K562 (cell line): ENCODE results near the gene SEC14L3.

Source experiments
- MECOM ChIP-seq: fragments of 250-450 bp; sonication (Bioruptor Pico); IDR thresholded peaks from 2 replicates; pipeline ENCODE4 v1.8.0; 2022; ENCODE audit warnings: inconsistent platforms
- PHF20 ChIP-seq: fragments of 450-650 bp; IDR thresholded peaks from 2 replicates; pipeline ENCODE4 v1.6.1; 2018; ENCODE audit not compliant: partially characterized antibody
- SIX5 ChIP-seq, 2 experiments: IDR thresholded peaks; 2 replicates each; pipeline ENCODE4 v1.6.1; 2011; ENCODE audit warnings: low read length in 2 of 2, borderline replicate concordance in 1 of 2, low read depth in 1 of 2, mild to moderate bottlenecking in 1 of 2, moderate library complexity in 1 of 2; ENCODE audit not compliant: insufficient read depth in 1 of 2
- TF ChIP-seq, protein P1 (sequence below): fragments of 250-450 bp; sonication (Bioruptor Pico); IDR thresholded peaks from 2 replicates; pipeline ENCODE4 v1.8.0; 2021; ENCODE audit warnings: borderline replicate concordance, mild to moderate bottlenecking, moderate library complexity; ENCODE audit not compliant: poor library complexity, severe bottlenecking
- TF ChIP-seq, protein P2 (sequence below): sonication (generic); formaldehyde crosslinking; IDR thresholded peaks from 2 replicates; pipeline ENCODE4 v1.9.0; 2022; ENCODE audit warnings: mild to moderate bottlenecking, missing genetic modification reagents

DNA sequence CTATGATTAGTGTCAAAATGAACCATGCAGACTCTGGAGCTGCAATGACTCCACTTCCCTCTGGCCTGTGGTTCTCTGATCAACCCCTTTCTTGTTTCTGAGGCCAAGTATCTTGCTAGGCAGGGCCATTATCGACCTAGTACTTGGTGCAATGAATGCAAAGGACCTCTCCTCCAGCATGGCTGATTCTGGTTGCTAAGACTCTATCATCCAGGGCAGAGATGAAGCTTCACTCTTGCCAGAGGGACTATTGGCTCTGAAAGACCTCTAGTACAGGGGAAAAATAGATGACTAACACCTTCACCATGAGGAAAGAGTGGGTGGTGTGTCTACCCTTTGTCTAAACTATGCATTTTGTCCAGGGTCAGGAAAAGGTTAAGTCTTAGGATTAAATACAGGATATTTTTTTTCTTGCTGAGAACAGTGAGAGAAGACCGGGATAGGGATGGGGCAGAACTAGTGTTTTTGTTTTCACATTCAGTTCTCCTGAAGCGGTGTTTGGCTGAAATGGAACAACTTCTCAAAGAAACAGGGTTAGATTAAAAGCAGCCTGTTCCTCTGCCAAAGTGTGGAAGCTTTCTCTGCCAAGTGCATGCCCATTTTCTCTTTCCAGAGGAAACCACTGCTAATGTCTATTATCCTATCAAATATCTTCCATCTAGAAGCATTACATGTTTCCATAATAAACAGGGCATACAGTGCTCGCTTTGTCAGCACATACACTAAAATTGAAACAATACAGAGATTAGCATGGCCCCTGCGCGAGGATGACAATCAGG is 51.3 kb downstream of the SEC14L3 start:
- TF ChIP-seq, protein P1, sequence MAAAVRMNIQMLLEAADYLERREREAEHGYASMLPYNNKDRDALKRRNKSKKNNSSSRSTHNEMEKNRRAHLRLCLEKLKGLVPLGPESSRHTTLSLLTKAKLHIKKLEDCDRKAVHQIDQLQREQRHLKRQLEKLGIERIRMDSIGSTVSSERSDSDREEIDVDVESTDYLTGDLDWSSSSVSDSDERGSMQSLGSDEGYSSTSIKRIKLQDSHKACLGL = no peak
- TF ChIP-seq PHF20 = no peak
- TF ChIP-seq SIX5 (IDR thresholded peaks at IDR 0.05; ENCODE audit: borderline replicate concordance in 1 of 2, insufficient read depth in 1 of 2, low read depth in 1 of 2, low read length in 2 of 2) = no peak
- TF ChIP-seq, protein P2, sequence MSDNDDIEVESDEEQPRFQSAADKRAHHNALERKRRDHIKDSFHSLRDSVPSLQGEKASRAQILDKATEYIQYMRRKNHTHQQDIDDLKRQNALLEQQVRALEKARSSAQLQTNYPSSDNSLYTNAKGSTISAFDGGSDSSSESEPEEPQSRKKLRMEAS (CRISPR knock-in tag) = no peak
- TF ChIP-seq MECOM (CRISPR knock-in tag) = no peak
